H9 (cell line): ENCODE data around the gene DNTT. TPM values are rescaled to one million over a fixed set of nuclear protein-coding genes. Genes with fewer than 3 reads are reported as not detected.
A peak's percentile ranks its signal among the peaks of the same experiment; 100 is the strongest.

ENCODE experiments used
- DNase-seq: peaks from one replicate; pipeline ENCODE4 v3.0.0-alpha.2; 2017
- H2AFZ ChIP-seq: one replicate; pipeline ENCODE4 v1.6.1; 2013; ENCODE audit warnings: mild to moderate bottlenecking, low read length, control low read depth, moderate library complexity
- H2AK5ac ChIP-seq: 2 replicates; pipeline ENCODE4 v1.6.1; 2013; ENCODE audit warnings: low read length, control low read depth, mixed read lengths; ENCODE audit not compliant: insufficient read length
- H2BK120ac ChIP-seq: one replicate; pipeline ENCODE4 v1.6.1; 2013; ENCODE audit warnings: low read depth, mild to moderate bottlenecking, low read length, control low read depth, inconsistent platforms; ENCODE audit not compliant: poor library complexity, severe bottlenecking
- H2BK12ac ChIP-seq: 2 replicates; pipeline ENCODE4 v1.6.1; 2013; ENCODE audit warnings: low read length, control low read depth, mixed read lengths, low read depth; ENCODE audit not compliant: insufficient read length
- H2BK15ac ChIP-seq: 2 replicates; pipeline ENCODE4 v1.6.1; 2013; ENCODE audit warnings: low read depth, low read length, control low read depth
- H2BK20ac ChIP-seq: one replicate; pipeline ENCODE4 v1.6.1; 2013; ENCODE audit warnings: low read depth, mild to moderate bottlenecking, low read length, control low read depth, inconsistent platforms; ENCODE audit not compliant: poor library complexity, severe bottlenecking
- H2BK5ac ChIP-seq: 2 replicates; pipeline ENCODE4 v1.6.1; 2013; ENCODE audit warnings: low read length, control low read depth, mixed read lengths; ENCODE audit not compliant: insufficient read length
- H3K14ac ChIP-seq: 2 replicates; pipeline ENCODE4 v1.6.1; 2013; ENCODE audit warnings: low read length, control low read depth; ENCODE audit not compliant: insufficient read depth
- H3K18ac ChIP-seq: 2 replicates; pipeline ENCODE4 v1.6.1; 2013; ENCODE audit warnings: low read depth, mild to moderate bottlenecking, mixed read lengths, low read length, control low read depth; ENCODE audit not compliant: insufficient read length
- H3K23ac ChIP-seq: 2 replicates; pipeline ENCODE4 v1.6.1; 2013; ENCODE audit warnings: low read length, control low read depth, mixed read lengths, low read depth; ENCODE audit not compliant: insufficient read length
- H3K23me2 ChIP-seq: 2 replicates; pipeline ENCODE4 v1.6.1; 2013; ENCODE audit warnings: low read depth, mild to moderate bottlenecking, mixed read lengths, low read length, control low read depth; ENCODE audit not compliant: insufficient read length, poor library complexity, severe bottlenecking
- H3K27ac ChIP-seq: 2 replicates; pipeline ENCODE4 v1.5.1; 2013; ENCODE audit warnings: low read length, control low read depth, mixed read lengths, low read depth; ENCODE audit not compliant: insufficient read length
- H3K27me3 ChIP-seq: 2 replicates; pipeline ENCODE4 v1.6.1; 2013; ENCODE audit warnings: low read length, control low read depth, inconsistent platforms; ENCODE audit not compliant: insufficient read depth
- H3K4ac ChIP-seq: 2 replicates; pipeline ENCODE4 v1.6.1; 2013; ENCODE audit warnings: low read depth, mild to moderate bottlenecking, control low read depth, inconsistent platforms, low read length, moderate library complexity
- H3K4me1 ChIP-seq: 2 replicates; pipeline ENCODE4 v1.6.1; 2013; ENCODE audit warnings: low read length, control low read depth, inconsistent platforms; ENCODE audit not compliant: insufficient read depth
- H3K4me2 ChIP-seq: 2 replicates; pipeline ENCODE4 v1.6.1; 2013; ENCODE audit warnings: low read length, control low read depth, mixed read lengths; ENCODE audit not compliant: insufficient read length, insufficient read depth
- H3K56ac ChIP-seq: 2 replicates; pipeline ENCODE4 v1.6.1; 2013; ENCODE audit warnings: low read depth, mild to moderate bottlenecking, mixed read lengths, low read length, control low read depth; ENCODE audit not compliant: insufficient read length
- H3K79me1 ChIP-seq: 2 replicates; pipeline ENCODE4 v1.6.1; 2013; ENCODE audit warnings: low read depth, mild to moderate bottlenecking, moderate library complexity, low read length, control low read depth, inconsistent platforms; ENCODE audit not compliant: insufficient read depth, poor library complexity, severe bottlenecking
- H3K79me2 ChIP-seq: 2 replicates; pipeline ENCODE4 v1.6.1; 2013; ENCODE audit warnings: low read length, control low read depth, inconsistent platforms; ENCODE audit not compliant: insufficient read depth
- H3K9ac ChIP-seq: 2 replicates; pipeline ENCODE4 v1.6.1; 2013; ENCODE audit warnings: low read length, control low read depth, mixed read lengths; ENCODE audit not compliant: insufficient read length; ENCODE audit errors: extremely low read depth
- H3K9me3 ChIP-seq: one replicate; pipeline ENCODE4 v1.6.1; 2013; ENCODE audit warnings: low read depth, low read length, inconsistent platforms; ENCODE audit not compliant: control insufficient read depth
- H3T11ph ChIP-seq: one replicate; pipeline ENCODE4 v1.6.1; 2013; ENCODE audit warnings: mild to moderate bottlenecking, low read length, control low read depth, inconsistent platforms
- H4K20me1 ChIP-seq: one replicate; pipeline ENCODE4 v1.6.1; 2013; ENCODE audit not compliant: control insufficient read depth, insufficient read length, insufficient read depth
- H4K5ac ChIP-seq: 2 replicates; pipeline ENCODE4 v1.6.1; 2013; ENCODE audit warnings: low read depth, mild to moderate bottlenecking, mixed read lengths, low read length, control low read depth; ENCODE audit not compliant: insufficient read length
- H4K8ac ChIP-seq: replicated peaks from 2 replicates; pipeline ENCODE4 v1.6.1; 2013; ENCODE audit warnings: low read length, control low read depth, mixed read lengths, low read depth; ENCODE audit not compliant: insufficient read length
- H4K91ac ChIP-seq: 2 replicates; pipeline ENCODE4 v1.6.1; 2013; ENCODE audit warnings: low read depth, mild to moderate bottlenecking, moderate library complexity, mixed read lengths, low read length, control low read depth; ENCODE audit not compliant: insufficient read length
- H3K27ac Mint-ChIP-seq, 3 experiments: 2 replicates in 2 of 3; 3 replicates in 1 of 3; pipeline ENCODE4 v1.8.0; 2020 to 2021; ENCODE audit warnings: mixed read lengths in 3 of 3, mild to moderate bottlenecking in 1 of 3, moderate library complexity in 1 of 3
- H3K27me3 Mint-ChIP-seq: 2 replicates; pipeline ENCODE4 v1.8.0; 2021; ENCODE audit warnings: low read depth, mild to moderate bottlenecking, moderate library complexity, mixed read lengths
- H3K36me3 Mint-ChIP-seq, 3 experiments: 2 replicates in 2 of 3; 3 replicates in 1 of 3; pipeline ENCODE4 v1.8.0; 2020 to 2021; ENCODE audit warnings: low read depth in 3 of 3, mixed read lengths in 3 of 3; ENCODE audit not compliant: insufficient read depth in 1 of 3
- H3K4me1 Mint-ChIP-seq, 2 experiments: 2 replicates each; pipeline ENCODE4 v1.8.0; 2020; ENCODE audit warnings: mixed read lengths in 2 of 2
- H3K4me3 Mint-ChIP-seq, 2 experiments: 2 replicates in 1 of 2; 3 replicates in 1 of 2; pipeline ENCODE4 v1.8.0; 2020 to 2021; ENCODE audit warnings: mild to moderate bottlenecking in 2 of 2, mixed read lengths in 2 of 2, moderate library complexity in 1 of 2
- H3K9me3 Mint-ChIP-seq, 2 experiments: 2 replicates in 1 of 2; 3 replicates in 1 of 2; pipeline ENCODE4 v1.8.0; 2020; ENCODE audit warnings: mild to moderate bottlenecking in 2 of 2, mixed read lengths in 2 of 2, moderate library complexity in 1 of 2
- WGBS: extraction: QIAGEN DNeasy Blood & Tissue Kit; methylation state at CpG from one replicate; pipeline ENCODE4 v1.1.7; 2013; ENCODE audit warnings: missing lambda C conversion rate, low lambda C conversion rate, mixed read lengths; ENCODE audit not compliant: insufficient read length; ENCODE audit errors: extremely low coverage; 5-methylcytosine and 5-hydroxymethylcytosine counted together
- total RNA-seq: library from RNA; stranded (reverse); gene quantifications from 2 replicates; pipeline ENCODE4 v1.2.1, GENCODE V29; 2021
- TF ChIP-seq, protein P1 (sequence below): fragments of 200-600 bp; sonication (generic); conservative IDR thresholded peaks from 3 replicates; pipeline ENCODE4 v1.8.0; 2021; ENCODE audit warnings: antibody characterized with exemption, mild to moderate bottlenecking

DNTT gene
- total RNA-seq, 1 experiment from 2014 or later: not detected

- H2BK20ac ChIP-seq: no peak overlapping the region
- H3K56ac ChIP-seq: no peak overlapping the region
- WGBS: no CpG with 5 or more reads among the region's 5 CpGs
- H3K23me2 ChIP-seq: no peaks in the 10 kb centered on the region
- no peaks in the 10 kb centered on the region for H4K20me1 ChIP-seq
- no peak overlapping the region for H3T11ph ChIP-seq
- no peaks in the 10 kb centered on the region for H3K79me1 ChIP-seq
- DNase-seq: no peak
- H3K27me3 ChIP-seq: no peaks in the 10 kb centered on the region
- H2BK15ac ChIP-seq: no peak overlapping the region
- H3K4ac ChIP-seq: no peak overlapping the region
- no peak overlapping the region for H3K14ac ChIP-seq
- no peak overlapping the region for H3K23ac ChIP-seq
- H3K4me1 ChIP-seq: peaks cover 7% of the 10 kb centered on the region; the same call in 1 of the 2 replicates
- H2BK5ac ChIP-seq: no peak overlapping the region
- no peak overlapping the region for H3K4me2 ChIP-seq
- Mint-ChIP-seq H3K27me3 (peaks cover 26% of the 10 kb centered on the region), H3K27ac (peak overlapping the region; percentile 17 to 69 (median 18); a peak in 4 of 7 replicates), H3K4me1 (peaks cover 65 to 67% of the 10 kb centered on the region in 2 experiments), H3K9me3 (peaks cover 11 to 15% of the 10 kb centered on the region in 2 experiments), H3K4me3 (no peak overlapping the region; a peak in 1 of 5 replicates), H3K36me3 (peaks cover 9 to 12% (median 10%) of the 10 kb centered on the region in 3 experiments)
- no peak overlapping the region for H2BK12ac ChIP-seq
- peaks cover 5% of the 10 kb centered on the region for H3K9me3 ChIP-seq
- H3K27ac ChIP-seq: no peak overlapping the region
- no peak overlapping the region for H2AK5ac ChIP-seq
- no peak overlapping the region for H2BK120ac ChIP-seq
- no peak overlapping the region for H3K9ac ChIP-seq
- H4K8ac ChIP-seq: no peak overlapping the region
- TF ChIP-seq, protein P1, sequence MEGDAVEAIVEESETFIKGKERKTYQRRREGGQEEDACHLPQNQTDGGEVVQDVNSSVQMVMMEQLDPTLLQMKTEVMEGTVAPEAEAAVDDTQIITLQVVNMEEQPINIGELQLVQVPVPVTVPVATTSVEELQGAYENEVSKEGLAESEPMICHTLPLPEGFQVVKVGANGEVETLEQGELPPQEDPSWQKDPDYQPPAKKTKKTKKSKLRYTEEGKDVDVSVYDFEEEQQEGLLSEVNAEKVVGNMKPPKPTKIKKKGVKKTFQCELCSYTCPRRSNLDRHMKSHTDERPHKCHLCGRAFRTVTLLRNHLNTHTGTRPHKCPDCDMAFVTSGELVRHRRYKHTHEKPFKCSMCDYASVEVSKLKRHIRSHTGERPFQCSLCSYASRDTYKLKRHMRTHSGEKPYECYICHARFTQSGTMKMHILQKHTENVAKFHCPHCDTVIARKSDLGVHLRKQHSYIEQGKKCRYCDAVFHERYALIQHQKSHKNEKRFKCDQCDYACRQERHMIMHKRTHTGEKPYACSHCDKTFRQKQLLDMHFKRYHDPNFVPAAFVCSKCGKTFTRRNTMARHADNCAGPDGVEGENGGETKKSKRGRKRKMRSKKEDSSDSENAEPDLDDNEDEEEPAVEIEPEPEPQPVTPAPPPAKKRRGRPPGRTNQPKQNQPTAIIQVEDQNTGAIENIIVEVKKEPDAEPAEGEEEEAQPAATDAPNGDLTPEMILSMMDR: no peak
- H2AFZ ChIP-seq: no peak overlapping the region
- H4K5ac ChIP-seq: no peak overlapping the region
- H4K91ac ChIP-seq: no peak overlapping the region
- no peak overlapping the region for H3K18ac ChIP-seq
- no peaks in the 10 kb centered on the region for H3K79me2 ChIP-seq
Observed at GRCh38 chr10:96341219-96342182, 37.3 kb downstream of the DNTT start.
